Measurements from ENCODE around the gene FOXL2NB.
A peak's percentile ranks its signal among the peaks of the same experiment; 100 is the strongest.

Gene FOXL2NB

GRCh38 chr3:138933068-138933668 lies 13.8 kb upstream of the FOXL2NB start:
- DNase-seq, result no peak

DNA sequence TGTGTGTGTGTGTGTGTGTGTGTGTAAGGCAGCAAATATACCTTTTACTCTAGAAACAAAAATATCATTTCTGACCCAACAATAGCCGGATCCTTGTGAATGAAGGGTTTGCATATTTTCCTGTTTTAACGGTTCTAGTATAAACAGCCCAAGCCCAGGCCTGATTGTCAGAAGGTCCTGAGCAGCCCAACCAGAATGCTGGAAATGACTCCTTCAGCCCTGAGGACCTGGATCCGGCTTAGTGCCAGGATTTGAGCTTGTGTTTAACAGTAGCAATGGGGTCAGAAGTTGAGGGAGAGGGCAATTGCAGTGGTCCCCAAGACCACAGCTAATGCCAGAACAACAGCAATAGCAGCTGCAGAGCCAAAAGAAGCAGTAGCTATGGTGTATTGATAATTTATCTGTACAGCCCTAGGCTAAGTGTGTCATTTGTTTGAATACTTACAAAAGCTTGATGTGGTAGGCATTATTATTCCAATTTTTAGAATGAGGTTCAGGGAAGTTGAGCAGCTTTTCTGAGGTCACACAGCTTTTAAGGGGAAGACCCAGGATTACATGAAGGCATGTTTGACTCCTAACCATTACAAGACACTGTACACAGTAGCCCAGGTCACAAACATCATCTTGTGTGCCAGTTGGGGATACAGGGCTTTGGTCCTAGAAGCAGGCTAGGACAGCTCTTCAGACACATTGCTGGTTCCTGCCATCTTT lies 12.9 kb upstream of the FOXL2NB start:
- no peak for DNase-seq

GRCh38 chr3:138935505-138935862 lies 11.5 kb upstream of the FOXL2NB start:
- DNase-seq, result no peak

DNA sequence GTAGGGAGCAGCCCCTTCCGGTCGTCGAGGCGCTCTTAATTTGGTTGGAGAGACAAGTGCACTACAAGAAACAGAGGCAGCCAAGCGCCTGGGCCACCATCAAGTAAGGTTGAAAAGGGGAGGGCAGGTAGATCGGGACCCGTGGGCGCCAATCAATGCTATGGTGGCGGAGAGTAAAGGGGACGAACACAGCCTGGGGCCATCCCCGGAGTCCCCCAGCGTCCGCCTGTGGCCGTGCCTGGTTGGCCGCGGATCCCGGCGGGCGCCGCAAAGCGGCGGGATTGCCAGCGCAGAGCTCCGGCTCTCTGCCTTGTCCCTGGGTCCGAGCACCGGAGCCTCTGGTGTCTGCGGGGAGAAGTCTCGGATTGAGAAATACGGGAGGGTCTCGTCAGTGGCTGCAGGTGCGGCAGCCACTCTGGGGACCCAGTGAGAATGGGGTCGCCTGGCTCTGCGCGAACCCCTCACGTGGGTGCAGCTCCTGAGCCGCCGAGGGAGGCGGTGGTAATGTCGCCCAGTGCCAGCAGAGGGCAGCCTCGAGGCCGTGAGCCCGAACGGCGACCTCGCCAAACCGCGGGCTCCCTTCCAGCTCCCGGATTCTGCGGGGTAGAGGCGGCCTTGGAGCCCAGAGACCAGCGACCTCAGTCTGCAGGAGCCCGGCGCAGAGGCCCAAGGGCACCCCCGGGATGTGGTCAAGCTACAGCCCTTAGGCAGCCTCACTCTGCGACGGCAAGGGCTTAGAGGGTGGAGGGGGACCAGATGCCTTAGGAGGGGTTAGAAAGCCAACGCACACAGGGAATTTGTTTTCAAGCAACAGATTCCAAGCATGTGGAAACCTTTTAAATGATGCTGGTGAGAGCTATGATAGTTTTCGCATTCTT lies 10.9 kb upstream of the FOXL2NB start:
- peak; percentile 33 to 64 (median 54) for DNase-seq

DNA sequence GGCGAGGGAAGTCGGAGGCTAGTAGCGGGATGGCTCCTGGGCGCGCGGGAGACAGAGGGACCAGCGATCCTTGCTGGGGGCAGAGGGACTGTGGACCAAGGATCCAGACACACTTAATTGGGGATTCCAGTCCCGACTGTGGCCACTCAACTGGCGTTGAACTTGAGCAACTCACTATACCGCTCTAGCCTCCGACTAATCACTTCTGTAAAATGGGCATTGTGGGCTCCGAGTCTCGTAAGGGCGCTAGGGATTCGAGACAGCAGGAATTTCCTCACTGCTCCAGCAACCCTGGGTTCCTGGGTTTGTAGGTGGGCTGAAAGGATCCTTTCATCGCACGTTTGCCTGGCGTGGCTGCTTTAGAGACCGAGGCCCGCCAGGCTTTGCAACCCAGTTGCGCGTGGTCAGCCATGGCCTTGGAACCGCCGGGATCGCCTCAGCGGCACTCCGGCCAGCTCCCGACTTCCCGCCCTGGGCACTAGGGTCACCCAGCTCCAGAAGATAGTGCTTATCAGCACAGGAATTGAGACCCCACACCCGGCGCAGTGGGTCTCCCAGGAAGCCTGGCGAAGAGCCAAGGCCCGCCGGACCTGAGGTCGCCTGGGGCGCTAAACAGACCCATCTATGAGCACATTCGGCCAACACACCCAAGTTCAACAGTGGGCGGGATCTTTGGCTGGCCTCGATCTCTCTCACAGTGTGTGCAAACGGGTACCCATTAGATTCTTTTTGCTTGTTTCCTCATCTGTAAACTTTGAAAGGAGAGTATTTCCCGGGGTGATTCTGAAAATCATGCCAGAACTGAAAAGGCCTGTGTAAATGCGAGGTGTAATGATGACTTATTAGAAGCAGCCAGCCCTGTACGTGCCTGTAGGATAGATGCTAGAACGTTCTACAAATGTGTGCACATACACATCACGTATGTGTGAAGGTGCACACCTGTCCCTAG lies 10.0 kb upstream of the FOXL2NB start:
- DNase-seq, result no peak

DNA sequence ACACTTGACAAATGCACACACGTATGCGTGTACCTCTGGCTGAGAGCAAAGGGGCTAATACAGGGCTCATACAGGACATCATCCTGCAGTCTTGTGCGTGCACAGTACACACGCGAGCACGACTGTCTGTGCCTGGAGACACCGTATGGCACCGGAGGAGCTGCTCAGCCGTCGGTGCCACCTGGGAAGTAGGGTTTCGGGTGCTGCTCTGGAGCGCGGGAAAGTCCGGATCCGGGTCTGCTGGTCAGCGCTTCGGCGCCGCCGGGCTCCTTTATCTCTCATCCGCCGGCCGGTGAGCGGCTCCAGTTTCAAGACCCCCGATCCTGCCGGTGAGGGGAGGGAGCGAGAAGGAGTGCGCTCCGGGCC lies 9.3 kb upstream of the FOXL2NB start:
- DNase-seq, result no peak

GRCh38 chr3:138938056-138938876 lies 8.8 kb upstream of the FOXL2NB start:
- DNase-seq, result peak in 1 of 4 experiments; percentile 16

- no peak for DNase-seq
Measured at GRCh38 chr3:138938877-138939560, 8.0 kb upstream of the FOXL2NB start.

GRCh38 chr3:138939561-138940241 lies 7.3 kb upstream of the FOXL2NB start:
- DNase-seq, result no peak

DNA sequence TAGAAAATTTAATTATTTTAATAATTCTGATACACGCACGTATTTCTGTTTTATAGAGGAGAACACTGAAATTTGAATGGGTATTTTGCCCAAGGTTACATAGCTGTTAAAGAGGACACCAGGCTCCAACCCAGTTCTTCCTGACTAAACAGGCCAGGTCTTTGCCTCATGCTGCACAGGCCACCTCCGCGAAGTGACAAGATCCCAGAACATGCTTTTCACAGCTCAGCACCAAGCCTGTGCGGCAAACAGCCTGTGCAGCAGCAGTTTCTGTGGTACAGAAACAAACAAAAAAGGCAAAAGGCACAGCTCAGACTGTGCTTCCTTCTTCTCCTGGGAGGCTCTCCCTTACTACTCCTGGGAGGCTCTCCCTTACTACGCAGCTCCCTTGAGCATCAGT lies 6.6 kb upstream of the FOXL2NB start:
- DNase-seq, result no peak

DNA sequence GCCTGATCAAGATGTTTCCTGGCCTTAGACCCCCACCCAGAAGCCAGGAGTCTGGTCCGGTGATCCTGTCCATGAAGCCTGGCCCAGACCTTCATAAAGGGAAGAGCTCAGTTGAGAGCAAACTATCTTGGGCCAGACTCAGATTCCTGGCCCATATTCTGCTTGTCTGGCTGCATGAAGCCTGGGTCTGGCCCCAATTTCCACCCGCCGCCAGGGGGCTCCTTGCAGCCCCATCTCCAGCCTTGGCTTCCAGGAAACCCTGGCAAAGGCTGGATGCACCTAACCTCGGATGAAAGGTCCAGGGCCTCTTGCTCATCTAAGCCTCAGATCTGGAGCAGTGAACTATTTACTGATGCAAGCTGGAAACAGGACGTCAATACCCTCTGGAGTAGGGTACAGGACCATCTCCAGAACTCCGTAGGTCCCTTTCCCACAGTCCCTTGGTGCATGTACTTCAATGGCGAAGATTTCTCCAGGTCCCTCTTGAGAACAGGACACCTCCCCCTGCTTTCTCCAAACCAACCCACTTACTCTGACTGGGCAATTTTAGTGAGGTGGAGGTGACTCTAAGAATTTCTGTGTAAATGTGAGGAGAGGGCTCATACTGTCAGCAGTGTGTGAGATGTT lies 5.6 kb upstream of the FOXL2NB start:
- no peak for DNase-seq

DNA sequence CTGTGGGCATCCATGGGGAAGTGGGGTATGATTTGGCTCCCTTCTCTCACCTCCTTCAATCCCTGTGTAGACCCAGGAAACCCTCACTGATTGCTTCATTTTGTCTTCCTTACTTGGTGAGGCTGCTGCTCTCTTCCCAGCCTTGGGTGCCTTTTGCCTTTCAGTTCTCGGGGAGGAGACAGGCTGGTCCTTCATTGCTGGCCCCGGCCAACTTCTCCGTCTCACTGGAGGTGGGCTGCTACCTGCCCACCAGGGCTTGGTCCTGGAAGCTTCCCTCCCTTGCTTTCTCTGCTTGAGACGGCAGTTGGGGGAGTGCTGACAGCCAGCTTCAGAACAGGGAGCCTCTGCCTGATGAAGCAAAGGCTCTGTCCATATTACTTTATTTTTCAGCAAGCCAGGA lies 4.7 kb upstream of the FOXL2NB start:
- DNase-seq, result no peak

GRCh38 chr3:138942861-138943623 lies 4.0 kb upstream of the FOXL2NB start:
- DNase-seq, result no peak

DNA sequence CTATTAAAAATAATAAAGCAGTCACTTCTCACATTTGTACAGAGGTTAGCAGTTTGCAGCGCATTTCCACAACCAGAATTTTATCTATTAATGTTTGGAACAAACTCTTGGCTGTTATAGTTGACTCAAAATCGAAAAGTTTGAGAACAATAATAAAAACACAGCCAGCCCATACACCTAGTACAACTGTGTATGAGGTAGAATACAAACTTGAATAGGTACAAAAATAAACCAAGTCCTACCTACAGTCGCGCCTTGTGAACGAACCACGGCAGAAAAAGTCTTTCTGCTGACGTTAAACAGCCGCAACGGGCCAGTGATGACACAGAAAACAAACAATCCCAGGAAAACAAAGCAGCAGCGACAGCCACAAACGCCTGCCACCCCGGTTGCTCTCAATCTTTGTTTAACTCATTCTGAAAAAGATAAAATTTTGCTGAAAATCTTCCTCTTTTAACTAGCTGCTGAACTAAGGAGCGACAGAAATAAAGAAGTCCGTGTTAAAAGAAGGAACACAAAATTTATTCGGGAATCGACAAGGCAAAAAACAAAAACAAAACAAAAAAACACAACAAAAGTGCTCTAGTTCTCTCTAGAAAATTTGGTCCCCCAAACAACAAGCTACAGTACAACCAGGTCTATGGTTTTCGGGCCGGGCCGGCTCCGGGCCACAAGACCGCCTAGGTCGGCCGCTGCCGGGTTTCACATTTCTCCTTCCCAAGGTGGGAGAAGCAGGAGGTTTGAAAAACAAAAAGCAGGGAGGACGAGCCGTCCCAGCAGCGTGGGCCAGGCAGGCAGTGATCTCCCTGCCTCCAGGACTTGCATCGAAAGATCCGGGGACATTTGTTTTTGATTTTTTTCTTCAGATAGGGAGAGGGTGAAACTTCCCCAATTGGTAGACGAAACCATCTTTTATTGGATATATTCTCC lies 3.0 kb upstream of the FOXL2NB start:
- no peak for DNase-seq

- DNase-seq, result no peak
Measured at GRCh38 chr3:138944654-138944928, 2.4 kb upstream of the FOXL2NB start.

DNA sequence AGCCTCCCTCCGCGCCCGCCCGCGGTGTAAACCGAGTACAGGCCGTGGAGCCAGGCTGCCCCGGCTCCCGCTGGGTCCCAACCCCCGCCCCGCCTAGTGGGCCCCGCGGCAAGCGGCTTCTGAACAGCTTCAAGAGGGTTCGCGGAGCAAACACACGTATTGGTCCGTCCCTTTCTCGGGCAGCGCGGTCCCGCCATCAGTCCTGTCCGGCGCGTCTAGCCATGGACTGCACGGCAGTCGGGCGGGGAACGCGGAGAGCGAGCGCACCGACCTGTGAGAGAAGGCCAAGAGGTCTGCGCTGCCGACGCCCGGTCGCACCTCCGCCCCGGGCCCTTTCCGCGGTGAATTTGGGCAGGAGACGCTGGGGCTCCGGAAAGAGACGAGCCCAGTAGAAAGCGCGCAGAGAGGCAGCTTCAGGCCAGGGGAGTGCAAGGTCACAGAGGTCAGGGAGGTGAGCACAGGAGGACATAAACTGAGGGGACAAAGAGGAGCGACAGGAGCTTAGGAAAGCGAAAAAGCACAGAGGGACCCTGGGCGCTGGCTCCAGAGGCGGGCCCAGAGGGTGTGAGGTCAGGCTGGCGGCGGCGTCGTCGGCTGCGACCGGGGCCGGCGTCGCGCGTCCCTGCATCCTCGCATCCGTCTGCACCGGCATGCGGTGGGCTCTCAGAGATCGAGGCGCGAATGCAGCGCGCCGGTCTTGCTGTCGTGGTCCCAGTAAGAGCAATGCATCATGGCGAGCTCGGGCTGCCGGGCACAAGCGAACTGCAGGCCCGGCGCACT lies 1.9 kb upstream of the FOXL2NB start:
- no peak for DNase-seq

Data from activated naive CD4-positive, alpha-beta T cell (primary cell).